Lung (tissue), 10 donors: ENCODE measurements around the gene ALG1. TPM values are rescaled to one million over a fixed set of nuclear protein-coding genes. Genes with fewer than 3 reads are reported as not detected.
"Not testable (repeated sequence)": the region's sequence is repeated elsewhere in the genome, so short reads cannot be mapped to it uniquely, and the experiment has no call there.

ENCODE experiments used
- ATAC-seq: fragments of 200-7000 bp; cut with Tn5 transposase; one replicate; pipeline ENCODE4 v1.9.1; 2020; ENCODE audit warnings: moderate number of reproducible peaks; ENCODE audit not compliant: insufficient read depth, low FRiP score
- DNase-seq, 3 donors: peaks; one replicate each; pipeline ENCODE4 v3.0.0-alpha.2; 2013 to 2017
- H3K27ac ChIP-seq, 2 donors: one replicate each; pipeline ENCODE4 v1.5.1; 2013; ENCODE audit warnings: mild to moderate bottlenecking in 2 of 2, moderate library complexity in 2 of 2, control low read depth in 1 of 2, inconsistent platforms in 1 of 2, low read depth in 1 of 2, low read length in 1 of 2
- H3K27me3 ChIP-seq, 3 donors: one replicate each; pipeline ENCODE4 v1.5.1; 2013; ENCODE audit warnings: low read length in 2 of 3; ENCODE audit not compliant: control insufficient read depth in 3 of 3, insufficient read depth in 3 of 3
- H3K36me3 ChIP-seq, 4 donors: one replicate each; pipeline ENCODE4 v1.5.1; 2013; ENCODE audit warnings: low read length in 4 of 4, mild to moderate bottlenecking in 1 of 4, moderate library complexity in 1 of 4; ENCODE audit not compliant: control insufficient read depth in 4 of 4, insufficient read depth in 4 of 4
- H3K4me1 ChIP-seq, 5 donors: one replicate each; pipeline ENCODE4 v1.5.1; 2013; ENCODE audit warnings: low read length in 5 of 5, mild to moderate bottlenecking in 2 of 5, moderate library complexity in 1 of 5; ENCODE audit not compliant: control insufficient read depth in 5 of 5, insufficient read depth in 5 of 5
- H3K4me3 ChIP-seq: one replicate; pipeline ENCODE4 v1.5.1; 2013; ENCODE audit warnings: mild to moderate bottlenecking, control low read depth, moderate library complexity
- H3K9ac ChIP-seq, 2 donors: one replicate each; pipeline ENCODE4 v1.5.1; 2013; ENCODE audit warnings: low read length in 2 of 2, control low read depth in 1 of 2; ENCODE audit not compliant: insufficient read depth in 1 of 2
- H3K9me3 ChIP-seq, 4 donors: one replicate each; pipeline ENCODE4 v1.5.1; 2013; ENCODE audit warnings: low read length in 3 of 4, mild to moderate bottlenecking in 1 of 4, moderate library complexity in 1 of 4; ENCODE audit not compliant: control insufficient read depth in 4 of 4, insufficient read depth in 3 of 4
- WGBS, 2 donors: extraction: QIAGEN DNeasy Blood & Tissue Kit; methylation state at CpG; one replicate each; pipeline ENCODE4 v1.1.7; 2013; 5-methylcytosine and 5-hydroxymethylcytosine counted together
- polyA plus RNA-seq, 2 donors: library from polyadenylated mRNA; stranded (reverse); fragments of 200-250 nt; gene quantifications; one replicate each; pipeline ENCODE4 v1.2.1, GENCODE V29; 2013
- total RNA-seq, 2 donors: library from RNA; depleted of rRNA in 1 of 2; stranded (reverse); fragments of >200 nt in 1 of 2; gene quantifications; one replicate each; pipeline ENCODE4 v1.2.1, GENCODE V29; 2014 to 2021
- donor health status: Bipolar disorder and iron deficiency.
- donor health status: healthy.
- donor health status: DM: yes; HTN: yes; CAD: no.

Gene ALG1
- total and polyA plus RNA-seq, 4 donors: 19.6 to 31.7 (median 24.3) TPM

GRCh38 chr16:5131467-5132004 lies 59.9 kb downstream of the ALG1 start:
- H3K36me3 ChIP-seq, H3K27me3 ChIP-seq, H3K4me3 ChIP-seq, H3K9ac ChIP-seq, DNase-seq, H3K4me1 ChIP-seq, H3K9me3 ChIP-seq, H3K27ac ChIP-seq, ATAC-seq: not testable (repeated sequence)
- 89 to 92% methylated on average over 3 of the region's 3 CpGs for WGBS, 2 donors

GRCh38 chr16:5132915-5133600 lies 61.4 kb downstream of the ALG1 start:
- H3K4me1 ChIP-seq, H3K27me3 ChIP-seq, H3K9me3 ChIP-seq, H3K4me3 ChIP-seq, ATAC-seq, H3K36me3 ChIP-seq, H3K27ac ChIP-seq: not testable (repeated sequence)
- H3K9ac ChIP-seq: peak overlapping the region in 1 of 2 donors; percentile 19
- WGBS, 2 donors: 46 to 55% methylated on average over 13 of the region's 13 CpGs
- DNase-seq: peak in 2 of 3 donors; percentile 11 to 32

- not testable (repeated sequence) for H3K27ac ChIP-seq, H3K27me3 ChIP-seq, H3K4me3 ChIP-seq, H3K4me1 ChIP-seq, H3K9ac ChIP-seq, H3K9me3 ChIP-seq, ATAC-seq, H3K36me3 ChIP-seq
- 31 to 36% methylated on average over 13 of the region's 13 CpGs for WGBS, 2 donors
- peak; percentile 13 to 39 (median 38) for DNase-seq
These were observed 63.3 kb downstream of the ALG1 start for GRCh38 chr16:5134739-5135452.

Other genes with a start within 250 kb of the ALG1 start
- 10 to 100 TPM; 85.4 to 88.1 TPM for gene GLYR1, start 224.6 kb upstream of the ALG1 start, total RNA-seq
- 10 to 100 TPM; 36.2 to 55.0 TPM for gene GLYR1, start 224.6 kb upstream of the ALG1 start, polyA plus RNA-seq
- gene UBN1, start 224.4 kb upstream of the ALG1 start, total RNA-seq: 10 to 100 TPM; 23.4 to 37.8 TPM
- 10 to 100 TPM; 13.3 to 16.4 TPM for gene UBN1, start 224.4 kb upstream of the ALG1 start, polyA plus RNA-seq
- gene PPL, start 134.7 kb upstream of the ALG1 start, total RNA-seq: 10 to 100 TPM; 78.5 to 89.0 TPM
- gene PPL, start 134.7 kb upstream of the ALG1 start, polyA plus RNA-seq: 10 to 100 TPM; 19.9 to 27.0 TPM
- gene SEC14L5, start 113.5 kb upstream of the ALG1 start, total RNA-seq: under 1 TPM; 0.43 to 0.98 TPM
- gene SEC14L5, start 113.5 kb upstream of the ALG1 start, polyA plus RNA-seq: under 1 TPM; 0.10 to 0.13 TPM
- gene NAGPA, start 37.9 kb upstream of the ALG1 start, total RNA-seq: 10 to 100 TPM in 1 of 2 donors, 1 to 10 TPM in 1; 7.8 to 17.1 TPM
- 10 to 100 TPM in 1 of 2 donors, 1 to 10 TPM in 1; 7.9 to 20.3 TPM for gene NAGPA, start 37.9 kb upstream of the ALG1 start, polyA plus RNA-seq
- 100 to 1,000 TPM in 1 of 2 donors, 10 to 100 TPM in 1; 93.1 to 101 TPM for gene C16orf89, start 5.9 kb upstream of the ALG1 start, total RNA-seq
- gene C16orf89, start 5.9 kb upstream of the ALG1 start, polyA plus RNA-seq: 100 to 1,000 TPM in 1 of 2 donors, 10 to 100 TPM in 1; 39.2 to 356 TPM
- 10 to 100 TPM in 1 of 2 donors, 1 to 10 TPM in 1; 3.4 to 13.8 TPM for gene EEF2KMT, start 26.0 kb downstream of the ALG1 start, total RNA-seq
- 10 to 100 TPM in 1 of 2 donors, 1 to 10 TPM in 1; 6.6 to 14.2 TPM for gene EEF2KMT, start 26.0 kb downstream of the ALG1 start, polyA plus RNA-seq